ENCODE measurements around the gene RNF144B. TPM values are rescaled to one million over a fixed set of nuclear protein-coding genes. Genes with fewer than 3 reads are reported as not detected.
A peak's percentile ranks its signal among the peaks of the same experiment; 100 is the strongest.

Gene RNF144B
- total and polyA plus RNA-seq, 2 experiments from 2014 or later, result 0.48 to 1.1 TPM

DNA sequence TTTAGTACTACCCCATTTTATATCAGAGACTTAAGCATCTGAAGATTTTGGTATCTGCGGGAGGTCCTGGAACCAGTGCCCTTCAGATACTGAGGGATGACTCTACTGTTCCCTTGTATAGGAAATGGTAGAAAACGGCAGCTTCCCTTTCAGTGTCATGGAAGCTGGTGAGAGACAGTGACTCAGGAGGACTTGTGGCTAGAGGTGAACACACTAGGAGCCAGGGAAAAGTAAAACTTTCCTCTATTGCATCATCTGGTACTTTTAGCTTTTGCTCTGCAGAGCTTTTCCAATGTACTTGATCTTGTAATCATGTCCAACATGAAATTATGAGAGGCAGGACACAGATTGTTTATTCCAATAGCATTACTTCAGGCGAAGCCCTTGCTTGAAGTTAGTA lies 45.0 kb downstream of the RNF144B start:
- peak in 1 of 2 donors; percentile 2 for DNase-seq (ENCODE audit: low read depth in 1 of 2, low spot score in 1 of 2)
- Histone ChIP-seq H3K9me3 (ENCODE audit: low read depth) (no peaks in the 10 kb centered on the region), H3K4me3 (no peak overlapping the region), H3K4me1 (ENCODE audit: low read depth) (no peaks in the 10 kb centered on the region), H3K27me3 (no peaks in the 10 kb centered on the region), H3K36me3 (no peaks in the 10 kb centered on the region), H3K27ac (no peak overlapping the region)
- TF ChIP-seq, protein P1, sequence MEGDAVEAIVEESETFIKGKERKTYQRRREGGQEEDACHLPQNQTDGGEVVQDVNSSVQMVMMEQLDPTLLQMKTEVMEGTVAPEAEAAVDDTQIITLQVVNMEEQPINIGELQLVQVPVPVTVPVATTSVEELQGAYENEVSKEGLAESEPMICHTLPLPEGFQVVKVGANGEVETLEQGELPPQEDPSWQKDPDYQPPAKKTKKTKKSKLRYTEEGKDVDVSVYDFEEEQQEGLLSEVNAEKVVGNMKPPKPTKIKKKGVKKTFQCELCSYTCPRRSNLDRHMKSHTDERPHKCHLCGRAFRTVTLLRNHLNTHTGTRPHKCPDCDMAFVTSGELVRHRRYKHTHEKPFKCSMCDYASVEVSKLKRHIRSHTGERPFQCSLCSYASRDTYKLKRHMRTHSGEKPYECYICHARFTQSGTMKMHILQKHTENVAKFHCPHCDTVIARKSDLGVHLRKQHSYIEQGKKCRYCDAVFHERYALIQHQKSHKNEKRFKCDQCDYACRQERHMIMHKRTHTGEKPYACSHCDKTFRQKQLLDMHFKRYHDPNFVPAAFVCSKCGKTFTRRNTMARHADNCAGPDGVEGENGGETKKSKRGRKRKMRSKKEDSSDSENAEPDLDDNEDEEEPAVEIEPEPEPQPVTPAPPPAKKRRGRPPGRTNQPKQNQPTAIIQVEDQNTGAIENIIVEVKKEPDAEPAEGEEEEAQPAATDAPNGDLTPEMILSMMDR (IDR thresholded peaks at IDR 0.05; ENCODE audit: low read depth, low read length), result no peak

DNA sequence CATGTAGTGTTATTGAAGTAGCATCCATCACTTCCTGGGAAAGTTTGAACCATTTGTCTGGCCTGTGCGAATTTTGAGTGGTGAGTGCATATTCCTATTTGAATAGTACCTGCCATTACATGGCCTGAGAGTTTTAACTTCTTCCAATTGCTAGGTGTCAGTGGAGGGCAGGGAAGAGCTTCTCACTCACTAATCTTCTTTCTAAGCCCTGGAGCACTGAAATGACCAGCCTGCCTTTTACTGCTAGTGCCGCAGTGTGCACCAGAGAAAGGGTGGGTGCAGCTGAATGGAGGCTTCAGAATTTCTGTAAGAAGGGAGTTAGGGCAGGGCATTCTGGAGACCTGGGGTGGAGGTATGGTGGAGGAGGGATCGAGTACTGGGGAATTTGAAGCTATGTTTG lies 45.5 kb downstream of the RNF144B start:
- Histone ChIP-seq H3K4me3 (no peak overlapping the region), H3K27me3 (no peaks in the 10 kb centered on the region), H3K4me1 (ENCODE audit: low read depth) (no peaks in the 10 kb centered on the region), H3K36me3 (no peaks in the 10 kb centered on the region), H3K27ac (no peak overlapping the region), H3K9me3 (ENCODE audit: low read depth) (no peaks in the 10 kb centered on the region)
- TF ChIP-seq, protein P1 (IDR thresholded peaks at IDR 0.05; ENCODE audit: low read depth, low read length), result no peak
- no peak for DNase-seq (ENCODE audit: low read depth in 1 of 2, low spot score in 1 of 2)

DNA sequence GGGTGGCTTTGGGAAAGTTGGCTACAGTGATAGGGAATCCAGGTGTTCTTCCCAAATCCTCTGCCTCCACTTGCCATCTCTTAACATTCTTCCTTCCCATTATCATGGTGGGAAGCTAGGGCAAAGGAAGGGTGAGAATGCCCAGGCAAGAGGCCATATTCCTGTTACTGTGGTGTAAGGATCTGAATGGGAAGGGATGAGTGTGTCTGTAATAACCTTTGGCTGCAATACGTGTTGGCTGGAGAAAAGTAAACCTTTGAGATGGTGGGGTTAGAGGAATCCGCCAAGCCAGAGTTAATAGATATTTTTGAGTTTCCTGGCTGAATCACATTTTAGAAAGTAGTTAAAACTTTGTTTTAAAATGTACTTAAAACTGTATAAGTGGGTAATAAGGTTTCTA lies 45.9 kb downstream of the RNF144B start:
- no peaks in the 10 kb centered on the region for H3K36me3 ChIP-seq
- no peaks in the 10 kb centered on the region for H3K9me3 ChIP-seq (ENCODE audit: low read depth)
- H3K4me1 ChIP-seq (ENCODE audit: low read depth), result no peaks in the 10 kb centered on the region
- H3K27me3 ChIP-seq, result no peaks in the 10 kb centered on the region
- no peak for DNase-seq (ENCODE audit: low read depth in 1 of 2, low spot score in 1 of 2)
- TF ChIP-seq, protein P1 (IDR thresholded peaks at IDR 0.05; ENCODE audit: low read depth, low read length), result no peak
- H3K4me3 ChIP-seq, result no peak overlapping the region
- H3K27ac ChIP-seq, result no peak overlapping the region

DNA sequence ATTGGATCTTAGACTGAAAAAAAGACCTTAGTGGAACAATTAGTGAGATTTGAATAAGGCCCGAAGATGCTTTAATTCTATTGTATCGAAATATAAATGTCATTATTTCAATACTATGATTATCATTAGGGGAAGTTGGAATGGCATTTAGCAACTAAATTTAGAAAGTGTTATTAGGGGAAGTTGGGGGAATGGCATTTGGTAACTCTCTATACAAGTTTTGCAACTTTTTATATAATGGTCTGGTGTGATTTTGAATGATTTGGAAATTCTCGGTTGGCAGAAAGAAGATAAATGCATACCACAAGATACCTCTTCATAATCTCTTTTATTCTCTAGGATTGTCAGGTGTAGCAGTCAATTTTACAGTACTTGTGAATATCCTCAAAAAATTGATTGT lies 49.2 kb downstream of the RNF144B start:
- TF ChIP-seq, protein P1 (IDR thresholded peaks at IDR 0.05; ENCODE audit: low read depth, low read length), result no peak
- no peaks in the 10 kb centered on the region for H3K27me3 ChIP-seq
- H3K4me3 ChIP-seq, result no peak overlapping the region
- H3K9me3 ChIP-seq (ENCODE audit: low read depth), result no peaks in the 10 kb centered on the region
- H3K4me1 ChIP-seq (ENCODE audit: low read depth), result no peaks in the 10 kb centered on the region
- no peak for DNase-seq (ENCODE audit: low read depth in 1 of 2, low spot score in 1 of 2)
- no peaks in the 10 kb centered on the region for H3K36me3 ChIP-seq
- H3K27ac ChIP-seq, result no peak overlapping the region

DNA sequence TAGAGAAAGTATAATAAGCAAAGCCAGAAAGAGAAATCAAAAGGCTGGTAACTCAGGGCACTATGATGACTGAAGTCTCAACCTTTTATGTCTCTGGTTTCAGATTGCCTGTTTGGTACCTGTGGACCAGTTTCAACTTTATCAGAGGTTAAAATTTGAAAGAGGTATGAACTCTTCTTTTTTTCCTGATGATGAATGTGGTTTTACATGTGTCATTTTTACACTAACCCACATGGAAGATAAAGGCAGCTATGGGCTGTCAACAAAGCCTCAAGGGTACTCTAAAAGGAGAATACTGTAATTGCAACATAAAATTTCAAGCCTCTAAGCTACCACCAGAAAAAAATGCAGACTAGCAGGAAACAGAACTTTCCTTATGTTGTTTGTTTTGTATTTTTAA lies 52.4 kb downstream of the RNF144B start:
- H3K27ac ChIP-seq, result no peak overlapping the region
- no peaks in the 10 kb centered on the region for H3K4me1 ChIP-seq (ENCODE audit: low read depth)
- H3K27me3 ChIP-seq, result no peaks in the 10 kb centered on the region
- DNase-seq (ENCODE audit: low read depth in 1 of 2, low spot score in 1 of 2), result no peak
- H3K4me3 ChIP-seq, result no peak overlapping the region
- TF ChIP-seq, protein P1 (IDR thresholded peaks at IDR 0.05; ENCODE audit: low read depth, low read length), result no peak
- H3K9me3 ChIP-seq (ENCODE audit: low read depth), result no peaks in the 10 kb centered on the region
- no peaks in the 10 kb centered on the region for H3K36me3 ChIP-seq

All from cardiac muscle cell (in vitro differentiated cells and primary cell).